LNCAP (cell line): ENCODE data around the gene AIFM1.

Experiments
- CTCF ChIP-seq: fragments of 450-650 bp; IDR thresholded peaks from 2 replicates; pipeline ENCODE4 v1.5.1; 2017; ENCODE audit warnings: mild to moderate bottlenecking

AIFM1 gene

GRCh38 chrX:130174937-130175336 is 9.3 kb upstream of the AIFM1 start:
- TF ChIP-seq CTCF, result no peak

GRCh38 chrX:130174045-130174704 is 8.5 kb upstream of the AIFM1 start:
- TF ChIP-seq CTCF, result no peak

- TF ChIP-seq CTCF, result no peak
These were observed 7.7 kb upstream of the AIFM1 start for GRCh38 chrX:130173190-130173895.

GRCh38 chrX:130172127-130172845 is 6.6 kb upstream of the AIFM1 start:
- no peak for TF ChIP-seq CTCF

- no peak for TF ChIP-seq CTCF
These were observed 5.9 kb upstream of the AIFM1 start, which contains the start of gene RAB33A for GRCh38 chrX:130171446-130172126. RAB33A (plus strand) TSS chrX:130171962; CDS start chrX:130172063, 101 bp downstream.

- no peak for TF ChIP-seq CTCF
These were observed 5.3 kb upstream of the AIFM1 start for GRCh38 chrX:130170752-130171445.

GRCh38 chrX:130167040-130167439 is 1.4 kb upstream of the AIFM1 start:
- no peak for TF ChIP-seq CTCF
